ENCODE data around the gene UBE2E2.

DNA sequence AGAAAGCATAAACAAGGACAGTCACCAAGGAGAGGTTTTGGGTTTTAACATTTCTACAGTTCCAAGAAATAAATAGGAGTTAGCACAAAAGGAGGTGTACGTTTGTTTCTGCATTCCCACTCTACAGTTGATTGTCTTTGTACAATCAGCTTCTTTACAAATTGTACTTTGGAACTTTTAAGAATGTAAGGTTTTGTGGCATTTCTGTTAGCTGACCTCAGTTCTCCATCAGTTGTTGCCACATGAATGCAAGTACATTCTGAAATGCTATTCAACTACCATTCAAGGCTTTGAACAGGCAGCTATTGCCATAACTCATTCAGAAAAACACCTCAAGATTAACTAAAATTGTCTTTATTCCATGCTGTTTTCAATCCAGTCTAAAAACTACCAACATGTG lies 349.4 kb downstream of the UBE2E2 start:
- TF ChIP-seq, protein P1, sequence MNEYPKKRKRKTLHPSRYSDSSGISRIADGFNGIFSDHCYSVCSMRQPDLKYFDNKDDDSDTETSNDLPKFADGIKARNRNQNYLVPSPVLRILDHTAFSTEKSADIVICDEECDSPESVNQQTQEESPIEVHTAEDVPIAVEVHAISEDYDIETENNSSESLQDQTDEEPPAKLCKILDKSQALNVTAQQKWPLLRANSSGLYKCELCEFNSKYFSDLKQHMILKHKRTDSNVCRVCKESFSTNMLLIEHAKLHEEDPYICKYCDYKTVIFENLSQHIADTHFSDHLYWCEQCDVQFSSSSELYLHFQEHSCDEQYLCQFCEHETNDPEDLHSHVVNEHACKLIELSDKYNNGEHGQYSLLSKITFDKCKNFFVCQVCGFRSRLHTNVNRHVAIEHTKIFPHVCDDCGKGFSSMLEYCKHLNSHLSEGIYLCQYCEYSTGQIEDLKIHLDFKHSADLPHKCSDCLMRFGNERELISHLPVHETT (CRISPR knock-in tag; conservative IDR thresholded peaks at IDR 0.05) = no peak
- TF ChIP-seq, protein P2, sequence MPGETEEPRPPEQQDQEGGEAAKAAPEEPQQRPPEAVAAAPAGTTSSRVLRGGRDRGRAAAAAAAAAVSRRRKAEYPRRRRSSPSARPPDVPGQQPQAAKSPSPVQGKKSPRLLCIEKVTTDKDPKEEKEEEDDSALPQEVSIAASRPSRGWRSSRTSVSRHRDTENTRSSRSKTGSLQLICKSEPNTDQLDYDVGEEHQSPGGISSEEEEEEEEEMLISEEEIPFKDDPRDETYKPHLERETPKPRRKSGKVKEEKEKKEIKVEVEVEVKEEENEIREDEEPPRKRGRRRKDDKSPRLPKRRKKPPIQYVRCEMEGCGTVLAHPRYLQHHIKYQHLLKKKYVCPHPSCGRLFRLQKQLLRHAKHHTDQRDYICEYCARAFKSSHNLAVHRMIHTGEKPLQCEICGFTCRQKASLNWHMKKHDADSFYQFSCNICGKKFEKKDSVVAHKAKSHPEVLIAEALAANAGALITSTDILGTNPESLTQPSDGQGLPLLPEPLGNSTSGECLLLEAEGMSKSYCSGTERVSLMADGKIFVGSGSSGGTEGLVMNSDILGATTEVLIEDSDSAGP (CRISPR knock-in tag; IDR thresholded peaks at IDR 0.05; ENCODE audit: borderline replicate concordance) = no peak
- TF ChIP-seq PHF21A (CRISPR knock-in tag; IDR thresholded peaks at IDR 0.05) (no peak), STAG1 (CRISPR knock-in tag; IDR thresholded peaks at IDR 0.05) (no peak), ZNF749 (CRISPR knock-in tag; IDR thresholded peaks at IDR 0.05; ENCODE audit: borderline replicate concordance) (no peak)
- TF ChIP-seq, protein P3, sequence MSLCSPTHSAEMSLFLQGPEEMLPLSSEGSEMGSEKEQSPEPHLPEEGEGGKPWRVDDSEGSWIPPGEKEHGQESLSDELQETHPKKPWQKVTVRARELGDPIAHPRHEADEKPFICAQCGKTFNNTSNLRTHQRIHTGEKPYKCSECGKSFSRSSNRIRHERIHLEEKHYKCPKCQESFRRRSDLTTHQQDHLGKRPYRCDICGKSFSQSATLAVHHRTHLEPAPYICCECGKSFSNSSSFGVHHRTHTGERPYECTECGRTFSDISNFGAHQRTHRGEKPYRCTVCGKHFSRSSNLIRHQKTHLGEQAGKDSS (CRISPR knock-in tag; IDR thresholded peaks at IDR 0.05; ENCODE audit: borderline replicate concordance, low read depth) = no peak
- TF ChIP-seq, protein P4, sequence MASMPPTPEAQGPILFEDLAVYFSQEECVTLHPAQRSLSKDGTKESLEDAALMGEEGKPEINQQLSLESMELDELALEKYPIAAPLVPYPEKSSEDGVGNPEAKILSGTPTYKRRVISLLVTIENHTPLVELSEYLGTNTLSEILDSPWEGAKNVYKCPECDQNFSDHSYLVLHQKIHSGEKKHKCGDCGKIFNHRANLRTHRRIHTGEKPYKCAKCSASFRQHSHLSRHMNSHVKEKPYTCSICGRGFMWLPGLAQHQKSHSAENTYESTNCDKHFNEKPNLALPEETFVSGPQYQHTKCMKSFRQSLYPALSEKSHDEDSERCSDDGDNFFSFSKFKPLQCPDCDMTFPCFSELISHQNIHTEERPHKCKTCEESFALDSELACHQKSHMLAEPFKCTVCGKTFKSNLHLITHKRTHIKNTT (CRISPR knock-in tag; IDR thresholded peaks at IDR 0.05) = no peak
- TF ChIP-seq, protein P5, sequence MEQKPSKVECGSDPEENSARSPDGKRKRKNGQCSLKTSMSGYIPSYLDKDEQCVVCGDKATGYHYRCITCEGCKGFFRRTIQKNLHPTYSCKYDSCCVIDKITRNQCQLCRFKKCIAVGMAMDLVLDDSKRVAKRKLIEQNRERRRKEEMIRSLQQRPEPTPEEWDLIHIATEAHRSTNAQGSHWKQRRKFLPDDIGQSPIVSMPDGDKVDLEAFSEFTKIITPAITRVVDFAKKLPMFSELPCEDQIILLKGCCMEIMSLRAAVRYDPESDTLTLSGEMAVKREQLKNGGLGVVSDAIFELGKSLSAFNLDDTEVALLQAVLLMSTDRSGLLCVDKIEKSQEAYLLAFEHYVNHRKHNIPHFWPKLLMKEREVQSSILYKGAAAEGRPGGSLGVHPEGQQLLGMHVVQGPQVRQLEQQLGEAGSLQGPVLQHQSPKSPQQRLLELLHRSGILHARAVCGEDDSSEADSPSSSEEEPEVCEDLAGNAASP (CRISPR knock-in tag; IDR thresholded peaks at IDR 0.05; ENCODE audit: borderline replicate concordance) = no peak

Measured in HepG2 (cell line).